HepG2 (cell line): ENCODE data around the gene MAN2A2. TPM values are rescaled to one million over a fixed set of nuclear protein-coding genes. Genes with fewer than 3 reads are reported as not detected.

ENCODE experiments used
- CAMTA2 ChIP-seq: sonication (generic); formaldehyde crosslinking; IDR thresholded peaks from 2 replicates; pipeline ENCODE4 v1.4.0; 2020; ENCODE audit warnings: mild to moderate bottlenecking, missing genetic modification reagents, borderline replicate concordance
- EP300 ChIP-seq, 3 experiments: sonication (generic) in 1 of 3; formaldehyde crosslinking in 1 of 3; IDR thresholded peaks; 2 replicates each; pipeline versions ENCODE4 v1.5.1 to v1.6.1; 2011 to 2020; ENCODE audit warnings: low read depth in 2 of 3, low read length in 2 of 3, borderline replicate concordance in 1 of 3, improper control_type of control experiment in 1 of 3, mild to moderate bottlenecking in 1 of 3, missing genetic modification reagents in 1 of 3, moderate library complexity in 1 of 3
- FOXP1 ChIP-seq, 2 experiments: fragments of 450-650 bp in 1 of 2; IDR thresholded peaks; 2 replicates each; pipeline ENCODE4 v1.6.1; 2017 to 2018; ENCODE audit warnings: antibody characterized with exemption in 1 of 2
- HOXA3 ChIP-seq: sonication (generic); formaldehyde crosslinking; IDR thresholded peaks from 2 replicates; pipeline ENCODE4 v1.5.0; 2020; ENCODE audit warnings: missing genetic modification reagents
- IKZF1 ChIP-seq: fragments of 450-650 bp; IDR thresholded peaks from 2 replicates; pipeline ENCODE4 v1.7.1; 2016
- MIER2 ChIP-seq: IDR thresholded peaks from 2 replicates; pipeline ENCODE4 v1.6.1; 2016; ENCODE audit warnings: missing biosample characterization, missing genetic modification reagents
- MTF2 ChIP-seq: sonication (generic); formaldehyde crosslinking; IDR thresholded peaks from 2 replicates; pipeline ENCODE4 v1.5.0; 2020; ENCODE audit warnings: missing genetic modification reagents, borderline replicate concordance
- NBN ChIP-seq: fragments of 450-650 bp; conservative IDR thresholded peaks from 2 replicates; pipeline ENCODE4 v1.6.1; 2017
- PATZ1 ChIP-seq: sonication (generic); formaldehyde crosslinking; IDR thresholded peaks from 2 replicates; pipeline ENCODE4 v1.4.0; 2020; ENCODE audit warnings: missing genetic modification reagents
- PHF8 ChIP-seq: sonication (generic); formaldehyde crosslinking; IDR thresholded peaks from 2 replicates; pipeline ENCODE4 v1.5.0; 2020; ENCODE audit warnings: missing genetic modification reagents
- RBFOX2 ChIP-seq: fragments of 200-400 bp; formaldehyde crosslinking; IDR thresholded peaks from 2 replicates; pipeline ENCODE4 v1.6.1; 2017; ENCODE audit warnings: low read depth, mild to moderate bottlenecking, low read length
- SPEN ChIP-seq: sonication (generic); formaldehyde crosslinking; IDR thresholded peaks from 2 replicates; pipeline ENCODE4 v1.5.1; 2020; ENCODE audit warnings: low read depth, mild to moderate bottlenecking, missing genetic modification reagents
- TEAD3 ChIP-seq: optimal IDR thresholded peaks from 2 replicates; pipeline ENCODE3; 2016; ENCODE audit warnings: borderline replicate concordance
- ZBTB34 ChIP-seq: sonication (generic); formaldehyde crosslinking; IDR thresholded peaks from 2 replicates; pipeline ENCODE4 v1.8.0; 2022; ENCODE audit warnings: mild to moderate bottlenecking, missing genetic modification reagents
- ZFP1 ChIP-seq: IDR thresholded peaks from 2 replicates; pipeline ENCODE4 v1.6.1; 2016
- ZFP37 ChIP-seq: sonication (generic); formaldehyde crosslinking; IDR thresholded peaks from 2 replicates; pipeline ENCODE4 v1.4.0; 2020; ENCODE audit warnings: missing genetic modification reagents, borderline replicate concordance
- ZMYM3 ChIP-seq: sonication (generic); formaldehyde crosslinking; IDR thresholded peaks from 2 replicates; pipeline ENCODE4 v1.5.1; 2020; ENCODE audit warnings: mild to moderate bottlenecking, missing genetic modification reagents
- ZNF10 ChIP-seq: sonication (generic); formaldehyde crosslinking; IDR thresholded peaks from 2 replicates; pipeline ENCODE4 v1.4.0; 2020; ENCODE audit warnings: mild to moderate bottlenecking, low read depth, missing genetic modification reagents, borderline replicate concordance
- ZNF225 ChIP-seq: sonication (generic); formaldehyde crosslinking; IDR thresholded peaks from 2 replicates; pipeline ENCODE4 v1.4.0; 2020; ENCODE audit warnings: mild to moderate bottlenecking, missing genetic modification reagents
- ZNF251 ChIP-seq: sonication (generic); formaldehyde crosslinking; IDR thresholded peaks from 2 replicates; pipeline ENCODE4 v1.9.0; 2021; ENCODE audit warnings: mild to moderate bottlenecking, missing genetic modification reagents
- ZNF530 ChIP-seq: sonication (generic); formaldehyde crosslinking; IDR thresholded peaks from 2 replicates; pipeline ENCODE4 v1.5.0; 2020; ENCODE audit warnings: low read depth, mild to moderate bottlenecking, missing genetic modification reagents
- ZNF644 ChIP-seq: IDR thresholded peaks from 2 replicates; pipeline ENCODE4 v1.6.1; 2016; ENCODE audit warnings: low read depth
- ZNF678 ChIP-seq: sonication (generic); formaldehyde crosslinking; IDR thresholded peaks from 2 replicates; pipeline ENCODE4 v1.4.0; 2020; ENCODE audit warnings: mild to moderate bottlenecking, missing genetic modification reagents
- ZNF75D ChIP-seq: sonication (generic); formaldehyde crosslinking; IDR thresholded peaks from 2 replicates; pipeline ENCODE4 v1.8.1; 2023; ENCODE audit warnings: missing genetic modification reagents, mild to moderate bottlenecking, borderline replicate concordance
- ZNF83 ChIP-seq: sonication (generic); formaldehyde crosslinking; IDR thresholded peaks from 2 replicates; pipeline ENCODE4 v1.4.0; 2020; ENCODE audit warnings: missing genetic modification reagents, mild to moderate bottlenecking, borderline replicate concordance
- ZSCAN22 ChIP-seq: sonication (generic); formaldehyde crosslinking; IDR thresholded peaks from 2 replicates; pipeline ENCODE4 v1.4.0; 2020; ENCODE audit warnings: mild to moderate bottlenecking, missing genetic modification reagents
- polyA plus RNA-seq, 8 experiments: library from polyadenylated mRNA; depleted of rRNA in 3 of 8; stranded (reverse) in 7 of 8; unstranded in 1 of 8; fragments of >200 nt; fragmentation: Illumina TruSeq in 4 of 8; extraction: Trizol in 4 of 8; gene quantifications; 2 replicates each; pipeline versions ENCODE4 v1.2.1 to v1.2.3, GENCODE V29; 2011 to 2016; ENCODE audit warnings: low read depth in 4 of 8, missing spikeins in 1 of 8, mixed read lengths in 1 of 8; ENCODE audit not compliant: insufficient read depth in 1 of 8
- total RNA-seq, 5 experiments: library from RNA; depleted of rRNA; stranded (reverse); fragments of >200 nt; fragmentation: Illumina TruSeq; extraction: Trizol; gene quantifications; 2 replicates each; pipeline ENCODE4 v1.2.3, GENCODE V29; 2016; ENCODE audit warnings: low read depth in 1 of 5
- TF ChIP-seq, protein P1 (sequence below): sonication (generic); formaldehyde crosslinking; IDR thresholded peaks from 2 replicates; pipeline ENCODE4 v1.5.1; 2020; ENCODE audit warnings: missing genetic modification reagents, mild to moderate bottlenecking, borderline replicate concordance
- TF ChIP-seq, protein P2 (sequence below): sonication (generic); formaldehyde crosslinking; IDR thresholded peaks from 2 replicates; pipeline ENCODE4 v1.9.0; 2022; ENCODE audit warnings: missing genetic modification reagents, mild to moderate bottlenecking, borderline replicate concordance

MAN2A2 gene
- total and polyA plus RNA-seq, 2 of the 13 experiments (the other 11 are each of a cell fraction or from before 2014, with no cell fraction given): 17.5 to 51.5 TPM

DNA sequence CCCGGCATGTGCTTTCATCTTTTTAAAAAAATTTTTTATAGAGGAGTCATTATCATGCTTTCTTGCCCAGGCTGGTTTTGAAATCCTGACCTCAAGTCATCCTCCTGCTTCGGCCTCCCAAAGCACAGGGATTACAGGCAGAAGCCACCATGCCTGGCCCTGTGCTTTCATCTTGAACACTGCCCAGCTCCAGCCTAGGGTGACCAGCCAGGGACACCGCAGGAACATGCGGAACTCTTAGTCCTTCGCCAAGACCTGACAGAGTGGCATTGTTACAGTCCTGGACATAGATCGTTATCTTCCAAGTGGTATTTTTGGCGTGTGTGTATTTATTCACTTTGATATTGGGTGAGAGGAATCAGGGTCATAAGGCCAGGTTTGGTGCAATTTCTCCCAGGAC, 42.7 kb upstream of the MAN2A2 start (continued):
- TF ChIP-seq CAMTA2: no peak; the same call in 1 of the 2 replicates
- 0 out of 2 replicates have a peak, but pooled peaks have one; percentile 23 for TF ChIP-seq ZNF644 (CRISPR knock-in tag)
- no peak for TF ChIP-seq NBN
- TF ChIP-seq EP300 (IDR thresholded peaks at IDR 0.05; ENCODE audit: low read depth in 2 of 2, low read length in 2 of 2): no peak
- TF ChIP-seq EP300 (CRISPR knock-in tag; IDR thresholded peaks at IDR 0.05; ENCODE audit: borderline replicate concordance): 0 out of 2 replicates have a peak, but pooled peaks have one; percentile 28
- no peak for TF ChIP-seq ZFP37
- TF ChIP-seq TEAD3 (CRISPR knock-in tag): no peak
- no peak for TF ChIP-seq ZNF75D
- no peak for TF ChIP-seq ZNF225 (CRISPR knock-in tag)
- TF ChIP-seq ZNF10: no peak
- no peak for TF ChIP-seq IKZF1
- TF ChIP-seq PHF8 (CRISPR knock-in tag): no peak
- TF ChIP-seq HOXA3 (CRISPR knock-in tag): no peak
- 0 out of 2 replicates have a peak, but pooled peaks have one; percentile 28 for TF ChIP-seq ZBTB34
- no peak for TF ChIP-seq FOXP1 (IDR thresholded peaks at IDR 0.05)
- TF ChIP-seq FOXP1 (CRISPR knock-in tag; IDR thresholded peaks at IDR 0.05): no peak
- no peak for TF ChIP-seq ZNF83
- no peak for TF ChIP-seq SPEN (CRISPR knock-in tag)
- TF ChIP-seq, protein P1, sequence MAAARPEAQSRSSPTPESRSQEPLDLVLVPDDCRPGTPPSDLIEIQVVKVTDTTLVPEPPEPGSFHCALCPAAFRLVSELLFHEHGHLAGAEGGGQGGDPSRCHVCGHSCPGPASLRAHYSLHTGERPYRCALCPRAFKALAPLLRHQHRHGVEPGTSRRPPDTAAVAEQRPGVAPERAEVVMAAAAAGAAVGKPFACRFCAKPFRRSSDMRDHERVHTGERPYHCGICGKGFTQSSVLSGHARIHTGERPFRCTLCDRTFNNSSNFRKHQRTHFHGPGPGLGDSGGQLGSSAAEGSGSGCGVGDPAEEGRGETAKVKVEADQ: no peak
- no peak for TF ChIP-seq ZFP1 (CRISPR knock-in tag)
- TF ChIP-seq MIER2: no peak
- TF ChIP-seq ZMYM3 (CRISPR knock-in tag): no peak
- TF ChIP-seq ZNF530: no peak
- TF ChIP-seq ZNF678 (CRISPR knock-in tag): no peak
- 0 out of 2 replicates have a peak, but pooled peaks have one; percentile 15 for TF ChIP-seq PATZ1 (CRISPR knock-in tag)
- no peak for TF ChIP-seq MTF2 (CRISPR knock-in tag)
- no peak for TF ChIP-seq ZNF251
- TF ChIP-seq, protein P2, sequence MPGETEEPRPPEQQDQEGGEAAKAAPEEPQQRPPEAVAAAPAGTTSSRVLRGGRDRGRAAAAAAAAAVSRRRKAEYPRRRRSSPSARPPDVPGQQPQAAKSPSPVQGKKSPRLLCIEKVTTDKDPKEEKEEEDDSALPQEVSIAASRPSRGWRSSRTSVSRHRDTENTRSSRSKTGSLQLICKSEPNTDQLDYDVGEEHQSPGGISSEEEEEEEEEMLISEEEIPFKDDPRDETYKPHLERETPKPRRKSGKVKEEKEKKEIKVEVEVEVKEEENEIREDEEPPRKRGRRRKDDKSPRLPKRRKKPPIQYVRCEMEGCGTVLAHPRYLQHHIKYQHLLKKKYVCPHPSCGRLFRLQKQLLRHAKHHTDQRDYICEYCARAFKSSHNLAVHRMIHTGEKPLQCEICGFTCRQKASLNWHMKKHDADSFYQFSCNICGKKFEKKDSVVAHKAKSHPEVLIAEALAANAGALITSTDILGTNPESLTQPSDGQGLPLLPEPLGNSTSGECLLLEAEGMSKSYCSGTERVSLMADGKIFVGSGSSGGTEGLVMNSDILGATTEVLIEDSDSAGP (CRISPR knock-in tag): no peak
- no peak for TF ChIP-seq RBFOX2
- TF ChIP-seq ZSCAN22 (CRISPR knock-in tag): no peak
